Panc1 (cell line): Measurements from ENCODE around the gene FOXO6. TPM values are rescaled to one million over a fixed set of nuclear protein-coding genes. Genes with fewer than 3 reads are reported as not detected.

Experiments
- ATAC-seq: fragments of 200-7000 bp; cut with Tn5 transposase; 2 replicates; pipeline ENCODE4 v1.9.1; 2020; ENCODE audit warnings: mild to moderate bottlenecking, moderate library complexity
- BruUV-seq: library from RNA; stranded (reverse); fragments of 400-500 nt; replicated peaks from 2 replicates; lab custom pipeline; 2021; lab: Mats Ljungman, UMichigan
- CTCF ChIA-PET: fragments of 300-600 bp; sonication (Branson Sonifier 250); formaldehyde crosslinking; loops from one replicate; lab custom pipeline; 2022; ENCODE audit warnings: antibody characterized with exemption; lab: Charles Lee
- POLR2A ChIA-PET: fragments of 300-600 bp; sonication (Branson Sonifier 250); formaldehyde crosslinking; loops from one replicate; lab custom pipeline; 2022; ENCODE audit warnings: antibody characterized with exemption; lab: Charles Lee
- DNase-seq: peaks from one replicate; pipeline ENCODE4 v3.0.0-alpha.2; 2010; ENCODE audit warnings: low read depth, low spot score
- H3K27ac ChIP-seq: 2 replicates; pipeline ENCODE4 v1.5.1; 2011; ENCODE audit warnings: mild to moderate bottlenecking, low read length, inconsistent platforms
- H3K27me3 ChIP-seq: fragments of 200-500 bp; sonication (Bioruptor generic); 2 replicates; pipeline ENCODE4 v1.6.0; 2014; ENCODE audit warnings: low read length, inconsistent platforms; ENCODE audit not compliant: control insufficient read depth, insufficient read depth
- H3K36me3 ChIP-seq: fragments of 200-500 bp; sonication (Bioruptor generic); 2 replicates; pipeline ENCODE4 v1.5.1; 2014; ENCODE audit warnings: inconsistent platforms, mild to moderate bottlenecking, low read length, moderate library complexity; ENCODE audit not compliant: control insufficient read depth, insufficient read depth
- H3K4me1 ChIP-seq: 2 replicates; pipeline ENCODE4 v1.5.1; 2011; ENCODE audit warnings: inconsistent platforms, mild to moderate bottlenecking, low read length, moderate library complexity; ENCODE audit not compliant: control insufficient read depth, insufficient read depth
- H3K4me3 ChIP-seq, 2 experiments: 2 replicates each; pipeline ENCODE4 v1.5.1; 2011 to 2012; ENCODE audit warnings: low read depth in 2 of 2, low read length in 2 of 2, mild to moderate bottlenecking in 2 of 2, inconsistent platforms in 1 of 2, moderate library complexity in 1 of 2
- H3K9me3 ChIP-seq: fragments of 200-500 bp; sonication (Bioruptor generic); 2 replicates; pipeline ENCODE4 v1.5.1; 2014; ENCODE audit warnings: low read depth, mild to moderate bottlenecking, inconsistent platforms, low read length, moderate library complexity; ENCODE audit not compliant: control insufficient read depth, insufficient read depth
- CTCF ChIP-seq: fragments of 450-650 bp; IDR thresholded peaks from 2 replicates; pipeline ENCODE4 v1.5.1; 2017; ENCODE audit warnings: mild to moderate bottlenecking
- POLR2AphosphoS5 ChIP-seq: IDR thresholded peaks from 2 replicates; pipeline ENCODE4 v1.6.1; 2012; ENCODE audit warnings: mild to moderate bottlenecking, low read depth, low read length, moderate library complexity
- REST ChIP-seq, 2 experiments: IDR thresholded peaks; 2 replicates each; pipeline ENCODE4 v1.6.1; 2011 to 2012; ENCODE audit warnings: low read depth in 2 of 2, control low read depth in 1 of 2, low read length in 1 of 2, mild to moderate bottlenecking in 1 of 2, moderate library complexity in 1 of 2; ENCODE audit not compliant: insufficient read depth in 1 of 2
- SIN3A ChIP-seq: IDR thresholded peaks from 2 replicates; pipeline ENCODE4 v1.6.1; 2012; ENCODE audit warnings: low read depth, mild to moderate bottlenecking, low read length, moderate library complexity, borderline replicate concordance; ENCODE audit not compliant: insufficient read depth
- TCF7L2 ChIP-seq: IDR thresholded peaks from 2 replicates; pipeline ENCODE4 v1.6.1; 2011; ENCODE audit warnings: mild to moderate bottlenecking, low read depth, low read length, inconsistent platforms
- in situ Hi-C: cut with HindIII; loops from 2 replicates; pipeline ENCODE4 v1.10.0; 2016; ENCODE audit warnings: low sequenced_read_pairs, low pct_unique_long_range_greater_than_20kb
- intact Hi-C: fragments of 100-400 bp; cut with micrococcal nuclease; formaldehyde crosslinking; loops from one replicate; pipeline ENCODE4 v1.10.0; 2022; ENCODE audit not compliant: unreplicated experiment
- total RNA-seq: library from RNA; stranded (reverse); gene quantifications from one replicate; pipeline ENCODE4 v1.2.1, GENCODE V29; 2021; ENCODE audit not compliant: unreplicated experiment

Gene FOXO6
- total RNA-seq, 1 experiment from 2014 or later, result 2.5 TPM

- H3K4me3 ChIP-seq, result no peak overlapping the region
- H3K4me1 ChIP-seq, result no peaks in the 10 kb centered on the region
- TF ChIP-seq CTCF (no peak), REST (IDR thresholded peaks at IDR 0.05; ENCODE audit: insufficient read depth in 1 of 2, low read depth in 2 of 2, low read length in 1 of 2) (no peak), POLR2AphosphoS5 (no peak), SIN3A (no peak)
- H3K27me3 ChIP-seq, result no peaks in the 10 kb centered on the region
- in situ Hi-C loops, result no loop called here
- intact Hi-C loops, result no loop called here
- no peaks in the 10 kb centered on the region for H3K9me3 ChIP-seq
- ChIA-PET CTCF (no interaction called here), POLR2A (no interaction called here)
- no peak for DNase-seq
- no peak for ATAC-seq
- no peaks in the 10 kb centered on the region for H3K36me3 ChIP-seq
- no TSS peak for BruUV-seq
- no peak overlapping the region for H3K27ac ChIP-seq
These were observed 12.8 kb upstream of the FOXO6 start for GRCh38 chr1:41348394-41348793.

- Histone ChIP-seq H3K27ac (no peak overlapping the region), H3K4me1 (no peaks in the 10 kb centered on the region), H3K9me3 (no peaks in the 10 kb centered on the region), H3K36me3 (no peaks in the 10 kb centered on the region), H3K27me3 (no peaks in the 10 kb centered on the region), H3K4me3 (no peak overlapping the region)
- no peak for TF ChIP-seq TCF7L2
- TF ChIP-seq REST (IDR thresholded peaks at IDR 0.05; ENCODE audit: insufficient read depth in 1 of 2, low read depth in 2 of 2, low read length in 1 of 2), result no peak
- no peak for TF ChIP-seq SIN3A
- TF ChIP-seq CTCF, result no peak
- no peak for TF ChIP-seq POLR2AphosphoS5
- no TSS peak for BruUV-seq
- intact Hi-C loops, result no loop called here
- CTCF ChIA-PET, result no interaction called here
- POLR2A ChIA-PET, result no interaction called here
- no peak for ATAC-seq
- in situ Hi-C loops, result no loop called here
- DNase-seq, result no peak
These were observed 11.7 kb upstream of the FOXO6 start for GRCh38 chr1:41349361-41350054.
